GM12864 (cell line): Measurements from ENCODE around the gene GJA1.

Source experiments
- DNase-seq: peaks from one replicate; pipeline ENCODE4 v3.0.0-alpha.2; 2011; ENCODE audit warnings: low read depth
- H3K4me3 ChIP-seq: 2 replicates; pipeline ENCODE4 v1.5.1; 2011; ENCODE audit warnings: mild to moderate bottlenecking, low read depth, low read length, control low read depth
- CTCF ChIP-seq: IDR thresholded peaks from 2 replicates; pipeline ENCODE4 v1.5.1; 2011; ENCODE audit warnings: low read depth, mild to moderate bottlenecking, moderate library complexity, low read length, control low read depth, inconsistent platforms; ENCODE audit errors: missing control alignments

The GJA1 gene

GRCh38 chr6:121492536-121492935 lies 57.1 kb downstream of the GJA1 start:
- TF ChIP-seq CTCF, result no peak
- H3K4me3 ChIP-seq, result no peak overlapping the region

GRCh38 chr6:121497970-121498375 lies 62.5 kb downstream of the GJA1 start:
- DNase-seq, result no peak
- TF ChIP-seq CTCF, result no peak
- H3K4me3 ChIP-seq, result no peak overlapping the region

More at GRCh38 chr6:121492536-121492935, 57.1 kb downstream of the GJA1 start:
- no peak for DNase-seq

DNA sequence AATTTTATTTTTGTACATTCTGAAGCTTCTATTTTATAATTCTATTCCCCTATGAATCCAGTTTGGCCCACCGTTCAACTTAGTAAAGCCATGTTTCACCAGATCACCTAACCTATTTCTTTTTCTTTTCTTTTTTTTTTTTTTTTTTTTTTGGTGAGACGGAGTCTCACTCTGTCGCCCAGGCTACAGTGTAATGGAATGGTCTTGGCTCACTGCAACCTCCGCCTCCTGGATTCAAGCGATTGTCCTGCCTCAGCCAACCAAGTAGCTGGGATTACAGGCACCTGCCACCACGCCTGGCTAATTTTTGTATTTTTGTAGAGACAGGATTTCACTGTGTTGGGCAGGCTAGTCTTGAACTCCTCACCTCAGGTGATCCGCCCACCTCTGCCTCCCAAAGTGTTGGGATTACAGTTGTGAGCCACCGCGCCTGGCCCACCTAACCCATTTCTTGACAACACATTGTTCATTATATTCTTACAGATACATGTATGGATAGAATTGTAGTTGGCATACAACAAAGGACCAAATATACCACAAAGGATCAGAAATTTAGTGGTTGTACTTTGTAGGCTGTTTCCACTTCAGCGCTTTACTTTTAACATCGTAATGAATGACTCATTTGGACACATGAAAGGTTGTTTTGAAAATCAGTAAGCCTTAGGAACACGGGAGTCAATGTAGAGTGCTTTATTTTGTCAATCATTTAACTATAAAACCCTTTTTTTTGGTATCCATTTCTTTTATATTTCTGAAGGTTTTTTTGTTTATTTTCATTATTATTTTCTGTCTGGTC lies 63.2 kb downstream of the GJA1 start:
- no peak for TF ChIP-seq CTCF
- DNase-seq, result no peak
- no peak overlapping the region for H3K4me3 ChIP-seq
